K562 (cell line): Measurements from ENCODE around the gene CUTA. TPM values are rescaled to one million over a fixed set of nuclear protein-coding genes. Genes with fewer than 3 reads are reported as not detected.

Experiments used
- BRD9 ChIP-seq: fragments of 450-650 bp; IDR thresholded peaks from 2 replicates; pipeline ENCODE4 v1.6.1; 2018; ENCODE audit warnings: low read depth; ENCODE audit not compliant: partially characterized antibody
- COPS2 ChIP-seq: fragments of 450-650 bp; conservative IDR thresholded peaks from 2 replicates; pipeline ENCODE4 v1.6.1; 2016; ENCODE audit warnings: mild to moderate bottlenecking, moderate library complexity
- CTCF ChIP-seq, 3 experiments: IDR thresholded peaks in 2 of 3; conservative IDR thresholded peaks in 1 of 3; 2 replicates each; pipeline ENCODE4 v1.5.1; 2011 to 2012; ENCODE audit warnings: low read length in 3 of 3, mild to moderate bottlenecking in 3 of 3, control low read depth in 2 of 3, improper control_type of control experiment in 1 of 3, inconsistent platforms in 1 of 3, low read depth in 1 of 3, mixed read lengths in 1 of 3, moderate library complexity in 1 of 3; ENCODE audit not compliant: insufficient read depth in 2 of 3
- EP400 ChIP-seq: fragments of 450-650 bp; IDR thresholded peaks from 2 replicates; pipeline ENCODE4 v1.6.1; 2017; ENCODE audit warnings: antibody characterized with exemption, mild to moderate bottlenecking, moderate library complexity
- EZH2 ChIP-seq: IDR thresholded peaks from 2 replicates; pipeline ENCODE4 v1.6.1; 2012; ENCODE audit warnings: low read depth, mild to moderate bottlenecking, inconsistent platforms, low read length, borderline replicate concordance
- ID3 ChIP-seq, 2 experiments: fragments of 250-450 bp in 1 of 2; fragments of 450-650 bp in 1 of 2; sonication (Bioruptor Pico) in 1 of 2; IDR thresholded peaks; 2 replicates each; pipeline versions ENCODE4 v1.6.1 to v1.8.0; 2016 to 2021; ENCODE audit warnings: mild to moderate bottlenecking in 2 of 2, moderate library complexity in 2 of 2, missing compliant biosample characterization in 1 of 2, missing genetic modification characterization in 1 of 2
- KAT8 ChIP-seq: fragments of 450-650 bp; IDR thresholded peaks from 2 replicates; pipeline ENCODE4 v1.6.1; 2016; ENCODE audit warnings: low read depth, mild to moderate bottlenecking
- KDM2B ChIP-seq: fragments of 250-450 bp; sonication (Bioruptor Pico); IDR thresholded peaks from 2 replicates; pipeline ENCODE4 v1.8.0; 2021; ENCODE audit warnings: mild to moderate bottlenecking, moderate library complexity
- MEIS2 ChIP-seq: fragments of 450-650 bp; IDR thresholded peaks from 2 replicates; pipeline ENCODE4 v1.6.1; 2014; ENCODE audit warnings: mild to moderate bottlenecking; ENCODE audit not compliant: partially characterized antibody
- MLX ChIP-seq, 2 experiments: fragments of 450-650 bp in 1 of 2; sonication (generic) in 1 of 2; formaldehyde crosslinking; conservative IDR thresholded peaks; 2 replicates each; pipeline versions ENCODE4 v1.4.0 to v1.8.1; 2020 to 2022; ENCODE audit warnings: mild to moderate bottlenecking in 1 of 2, missing genetic modification reagents in 1 of 2
- PHF20 ChIP-seq: fragments of 450-650 bp; IDR thresholded peaks from 2 replicates; pipeline ENCODE4 v1.6.1; 2018; ENCODE audit not compliant: partially characterized antibody
- POLR2G ChIP-seq: fragments of 200-400 bp; formaldehyde crosslinking; IDR thresholded peaks from 2 replicates; pipeline ENCODE4 v1.6.1; 2017; ENCODE audit warnings: low read depth, mild to moderate bottlenecking, antibody characterized with exemption, low read length, moderate library complexity
- RREB1 ChIP-seq: fragments of 250-450 bp; sonication (Bioruptor Pico); IDR thresholded peaks from 2 replicates; pipeline ENCODE4 v1.4.0; 2020
- THRAP3 ChIP-seq: fragments of 450-650 bp; IDR thresholded peaks from 2 replicates; pipeline ENCODE4 v1.6.1; 2016; ENCODE audit warnings: mild to moderate bottlenecking, inconsistent platforms, borderline replicate concordance
- U2AF1 ChIP-seq: fragments of 200-400 bp; formaldehyde crosslinking; optimal IDR thresholded peaks from 2 replicates; pipeline ENCODE3; 2017; ENCODE audit warnings: mild to moderate bottlenecking, low read depth, low read length, moderate library complexity
- ZEB2 ChIP-seq: fragments of 450-650 bp; IDR thresholded peaks from 2 replicates; pipeline ENCODE4 v1.6.1; 2016
- ZFPM2 ChIP-seq: fragments of 250-450 bp; sonication (Bioruptor Pico); IDR thresholded peaks from 2 replicates; pipeline ENCODE4 v1.5.1; 2022; ENCODE audit warnings: mild to moderate bottlenecking
- ZNF174 ChIP-seq: fragments of 250-450 bp; sonication (Bioruptor Pico); IDR thresholded peaks from 2 replicates; pipeline ENCODE4 v1.4.0; 2020; ENCODE audit warnings: mild to moderate bottlenecking
- ZNF217 ChIP-seq: sonication (generic); formaldehyde crosslinking; IDR thresholded peaks from 2 replicates; pipeline ENCODE4 v1.8.0; 2022; ENCODE audit warnings: mild to moderate bottlenecking, missing genetic modification reagents
- ZNF24 ChIP-seq: fragments of 450-650 bp; IDR thresholded peaks from 2 replicates; pipeline ENCODE4 v1.6.1; 2016
- ZNF444 ChIP-seq: fragments of 250-450 bp; sonication (Bioruptor Pico); IDR thresholded peaks from 2 replicates; pipeline ENCODE4 v1.4.0; 2020; ENCODE audit warnings: mild to moderate bottlenecking, moderate library complexity
- polyA plus RNA-seq, 8 experiments: library from polyadenylated mRNA; depleted of rRNA in 4 of 8; stranded (reverse) in 5 of 8; unstranded in 3 of 8; fragments of >200 nt; fragmentation: Nextera tagmentation in 2 of 8; fragmentation: Illumina TruSeq in 1 of 8; extraction: Ambion mirVana in 2 of 8; extraction: Trizol in 1 of 8; gene quantifications; 2 replicates each; pipeline versions ENCODE4 v1.2.1 to v1.2.3, GENCODE V29; 2011 to 2014; ENCODE audit warnings: inconsistent platforms in 1 of 8, missing spikeins in 1 of 8
- total RNA-seq, 7 experiments: library from RNA; depleted of rRNA in 6 of 7; stranded (reverse); fragments of >200 nt in 6 of 7; fragmentation: Illumina TruSeq in 2 of 7; extraction: Trizol in 2 of 7; gene quantifications; 2 replicates each; pipeline versions ENCODE4 v1.2.1 to v1.2.3, GENCODE V29; 2011 to 2021; ENCODE audit warnings: low replicate concordance in 1 of 7

The CUTA gene
- total and polyA plus RNA-seq, 9 of the 15 experiments (the other 6 are each of a cell fraction or from before 2014, with no cell fraction given) = 166 to 682 (median 310) TPM

GRCh38 chr6:33440649-33441309, 22.9 kb upstream of the CUTA start (continued):
- TF ChIP-seq RREB1 (CRISPR knock-in tag) (no peak), ID3 (CRISPR knock-in tag; IDR thresholded peaks at IDR 0.05) (no peak), ID3 (tag; IDR thresholded peaks at IDR 0.05) (peak; percentile 79), MEIS2 (no peak), MLX (CRISPR knock-in tag; conservative IDR thresholded peaks at IDR 0.05) (0 out of 4 replicates have a peak, but pooled peaks of 1 of the 2 experiments have one; percentile 70), ZNF24 (no peak), THRAP3 (no peak), CTCF (IDR thresholded peaks at IDR 0.05 in 2 of 3, conservative IDR thresholded peaks at IDR 0.05 in 1 of 3; ENCODE audit: insufficient read depth in 2 of 3, low read depth in 1 of 3, low read length in 3 of 3) (no peak), POLR2G (peak; percentile 34; the same call in 1 of the 2 replicates), ZNF174 (CRISPR knock-in tag) (no peak), EZH2 (no peak), COPS2 (no peak), ZEB2 (no peak), KAT8 (no peak), ZNF444 (CRISPR knock-in tag) (no peak), KDM2B (CRISPR knock-in tag) (peak; percentile 93; the same call in 1 of the 2 replicates), ZNF217 (no peak), U2AF1 (no peak), BRD9 (peak; percentile 4), ZFPM2 (no peak), PHF20 (no peak), EP400 (no peak)
